Right lobe of liver (tissue), 6 donors: Measurements from ENCODE around the gene OR51B4. TPM values are rescaled to one million over a fixed set of nuclear protein-coding genes. Genes with fewer than 3 reads are reported as not detected.

ENCODE experiments used
- ATAC-seq, 4 donors: fragments of 200-7000 bp; cut with Tn5 transposase; one replicate each; pipeline ENCODE4 v1.9.1; 2020; ENCODE audit warnings: mild to moderate bottlenecking in 4 of 4, moderate library complexity in 4 of 4
- DNase-seq, 3 donors: peaks; one replicate each; pipeline ENCODE4 v3.0.0-alpha.2; 2020
- H3K27ac ChIP-seq, 3 donors: fragments of 200-600 bp; one replicate each; pipeline ENCODE4 v1.8.0; 2022
- H3K27me3 ChIP-seq, 2 donors: fragments of 200-600 bp; one replicate each; pipeline ENCODE4 v1.8.0; 2022
- H3K36me3 ChIP-seq, 4 donors: fragments of 200-600 bp; sonication (generic) in 1 of 4; one replicate each; pipeline versions ENCODE4 v1.5.1 to v1.8.0; 2017 to 2022; ENCODE audit warnings: control low read depth in 1 of 4
- H3K4me1 ChIP-seq, 4 donors: fragments of 200-600 bp; sonication (generic) in 1 of 4; one replicate each; pipeline versions ENCODE4 v1.5.1 to v1.8.0; 2017 to 2022; ENCODE audit warnings: control low read depth in 1 of 4
- H3K4me3 ChIP-seq, 3 donors: fragments of 200-600 bp; one replicate each; pipeline ENCODE4 v1.8.0; 2022
- H3K9me3 ChIP-seq, 4 donors: fragments of 200-600 bp; sonication (generic) in 1 of 4; one replicate each; pipeline versions ENCODE4 v1.5.1 to v1.8.0; 2017 to 2022; ENCODE audit warnings: control low read depth in 1 of 4
- CTCF ChIP-seq, 4 donors: fragments of 200-600 bp in 3 of 4; fragments of 450-650 bp in 1 of 4; IDR thresholded peaks; one replicate each; pipeline versions ENCODE4 v1.5.1 to v1.8.0; 2016 to 2022; ENCODE audit warnings: antibody characterized with exemption in 4 of 4, mild to moderate bottlenecking in 2 of 4
- POLR2A ChIP-seq: fragments of 450-650 bp; IDR thresholded peaks from one replicate; pipeline ENCODE4 v1.6.1; 2017; ENCODE audit warnings: antibody characterized with exemption, mild to moderate bottlenecking
- WGBS: methylation state at CpG from one replicate; pipeline ENCODE4 v1.1.6; 2018; ENCODE audit warnings: low coverage, low lambda C conversion rate; ENCODE audit not compliant: insufficient coverage; ENCODE audit errors: missing lambda C conversion rate; 5-methylcytosine and 5-hydroxymethylcytosine counted together
- intact Hi-C, 2 donors: fragments of 100-400 bp; cut with DNase I; formaldehyde crosslinking; loops; one replicate each; pipeline versions ENCODE4 v1.11.2 to v1.14.1; 2022
- total RNA-seq, 6 experiments: library from RNA; depleted of rRNA in 2 of 6; stranded (reverse); fragments of >200 nt in 2 of 6; fragmentation: NEBNext Ultra II Directional in 3 of 6; extraction: Animal tissue kit (Norgen Biotek cat#: 25700) in 3 of 6; gene quantifications; one replicate each; pipeline versions ENCODE4 v1.1.0 to v1.2.4, GENCODE V29; 2016 to 2023
- donor health status: DM: no; HTN: yes; CAD: no.
- donor health status: DM: no; HTN: no; CAD: no.
- donor health status: DM: no; HTN: no; CAD: no.
- donor health status: DM: no; HTN: yes; CAD: no.
- donor health status: DM: no; HTN: yes; CAD: no.

The OR51B4 gene
- total RNA-seq, 6 experiments from 2014 or later = not detected

- TF ChIP-seq CTCF (IDR thresholded peaks at IDR 0.05) (no peak), POLR2A (no peak)
- intact Hi-C loops = no loop called here
- H3K36me3 ChIP-seq = no peaks in the 10 kb centered on the region
- no peaks in the 10 kb centered on the region for H3K4me1 ChIP-seq
- H3K27ac ChIP-seq = no peak overlapping the region
- WGBS = 54% methylated on average over 5 of the region's 5 CpGs
- ATAC-seq = no peak
- H3K4me3 ChIP-seq = no peak overlapping the region
- H3K9me3 ChIP-seq = no peaks in the 10 kb centered on the region
- H3K27me3 ChIP-seq = no peaks in the 10 kb centered on the region
- DNase-seq = no peak
These were observed 27.4 kb downstream of the OR51B4 start for GRCh38 chr11:5274395-5274794.

GRCh38 chr11:5272395-5273017, 29.2 kb downstream of the OR51B4 start:
- Histone ChIP-seq H3K36me3 (no peaks in the 10 kb centered on the region), H3K4me1 (no peaks in the 10 kb centered on the region), H3K27me3 (no peaks in the 10 kb centered on the region), H3K27ac (no peak overlapping the region), H3K9me3 (no peaks in the 10 kb centered on the region), H3K4me3 (no peak overlapping the region)
- ATAC-seq (no peak), DNase-seq (no peak)
- intact Hi-C loops = no loop called here
- WGBS = 49% methylated on average over 4 of the region's 4 CpGs
- TF ChIP-seq POLR2A (no peak), CTCF (IDR thresholded peaks at IDR 0.05) (no peak)

- no peaks in the 10 kb centered on the region for H3K27me3 ChIP-seq
- 39% methylated on average over 4 of the region's 4 CpGs for WGBS
- H3K4me1 ChIP-seq = no peaks in the 10 kb centered on the region
- no peaks in the 10 kb centered on the region for H3K36me3 ChIP-seq
- no peak for ATAC-seq
- TF ChIP-seq POLR2A = no peak
- no peak for TF ChIP-seq CTCF (IDR thresholded peaks at IDR 0.05)
- H3K4me3 ChIP-seq = no peak within 1 kb of the TSS
- H3K9me3 ChIP-seq = no peaks in the 10 kb centered on the region
- intact Hi-C loops = no loop called here
- DNase-seq = no peak
- H3K27ac ChIP-seq = no peak within 1 kb of the TSS
These were observed 32.0 kb downstream of the OR51B4 start, which contains the start of gene HBE1 for GRCh38 chr11:5269715-5270147. TSS of gene HBE1 (minus strand) at chr11:5269945. CDS start at chr11:5269890, 55 bp downstream.

- 55% methylated on average over 2 of the region's 2 CpGs for WGBS
- TF ChIP-seq CTCF (IDR thresholded peaks at IDR 0.05) = no peak
- TF ChIP-seq POLR2A = no peak
- Histone ChIP-seq H3K36me3 (no peaks in the 10 kb centered on the region), H3K27ac (no peak overlapping the region), H3K9me3 (no peaks in the 10 kb centered on the region), H3K27me3 (no peaks in the 10 kb centered on the region), H3K4me3 (no peak overlapping the region), H3K4me1 (no peaks in the 10 kb centered on the region)
- ATAC-seq (no peak), DNase-seq (no peak)
- intact Hi-C loops = no loop called here
These were observed 34.6 kb downstream of the OR51B4 start for GRCh38 chr11:5267033-5267563.
